Transverse colon (tissue), 4 donors: ENCODE data around the gene DEFB118. TPM values are rescaled to one million over a fixed set of nuclear protein-coding genes. Genes with fewer than 3 reads are reported as not detected.
"Not testable (repeated sequence)": the region's sequence is repeated elsewhere in the genome, so short reads cannot be mapped to it uniquely, and the experiment has no call there.

Experiments
- DNase-seq: peaks from one replicate; pipeline ENCODE4 v3.0.0-alpha.2; 2019
- H3K27ac ChIP-seq, 4 donors: fragments of 200-600 bp; sonication (generic); 2 replicates each; pipeline ENCODE4 v1.5.1; 2016 to 2018; ENCODE audit warnings: inconsistent platforms in 4 of 4
- H3K27me3 ChIP-seq: fragments of 200-600 bp; sonication (generic); 2 replicates; pipeline ENCODE4 v1.5.1; 2017; ENCODE audit warnings: inconsistent platforms
- H3K36me3 ChIP-seq, 4 donors: fragments of 200-600 bp; sonication (generic); 2 replicates each; pipeline ENCODE4 v1.5.1; 2017 to 2019; ENCODE audit warnings: inconsistent platforms in 4 of 4
- H3K4me1 ChIP-seq, 4 donors: fragments of 200-600 bp; sonication (generic); 2 replicates each; pipeline ENCODE4 v1.5.1; 2017 to 2020; ENCODE audit warnings: inconsistent platforms in 4 of 4
- H3K4me3 ChIP-seq, 4 donors: fragments of 200-600 bp; sonication (generic); 1 replicate in 1 of 4; 2 replicates in 3 of 4; pipeline versions ENCODE4 v1.5.1 to v1.6.1; 2017 to 2019; ENCODE audit warnings: inconsistent platforms in 4 of 4
- H3K9me3 ChIP-seq, 2 donors: fragments of 200-600 bp; sonication (generic); 2 replicates each; pipeline ENCODE4 v1.5.1; 2017 to 2019; ENCODE audit warnings: inconsistent platforms in 2 of 2
- CTCF ChIP-seq, 5 experiments: fragments of 200-600 bp in 3 of 5; fragments of 450-650 bp in 2 of 5; sonication (generic) in 3 of 5; IDR thresholded peaks; 1 replicate in 2 of 5; 2 replicates in 3 of 5; pipeline ENCODE4 v1.5.1; 2016 to 2017; ENCODE audit warnings: antibody characterized with exemption in 5 of 5, inconsistent platforms in 3 of 5, mild to moderate bottlenecking in 2 of 5, moderate library complexity in 1 of 5
- EP300 ChIP-seq: sonication (generic); formaldehyde crosslinking; IDR thresholded peaks from one replicate; pipeline ENCODE4 v1.6.1; 2017; ENCODE audit warnings: antibody characterized with exemption, low read depth
- POLR2A ChIP-seq: fragments of 450-650 bp; IDR thresholded peaks from one replicate; pipeline ENCODE4 v1.6.1; 2016; ENCODE audit warnings: antibody characterized with exemption, mild to moderate bottlenecking, moderate library complexity
- POLR2AphosphoS5 ChIP-seq, 3 donors: sonication (generic); formaldehyde crosslinking; IDR thresholded peaks; one replicate each; pipeline ENCODE4 v1.6.1; 2016; ENCODE audit warnings: antibody characterized with exemption in 3 of 3
- WGBS, 2 donors: methylation state at CpG; one replicate each; pipeline ENCODE4 v1.1.5; 2018; ENCODE audit warnings: low coverage in 1 of 2; 5-methylcytosine and 5-hydroxymethylcytosine counted together
- in situ Hi-C, 4 donors: fragments of 200-750 bp; cut with MboI; loops; one replicate each; pipeline versions ENCODE4 v1.15.0 to v1.15.1; 2017; ENCODE audit warnings: low sequenced_read_pairs in 3 of 4, low pct_ligation_motif_present in 1 of 4, low pct_unique_long_range_greater_than_20kb in 1 of 4
- intact Hi-C: fragments of 100-400 bp; cut with DNase I; formaldehyde crosslinking; loops from one replicate; pipeline ENCODE4 v1.15.1; 2023; ENCODE audit warnings: low total_unique reads
- total RNA-seq, 4 donors: library from RNA; depleted of rRNA; stranded (reverse); fragments of >200 nt; gene quantifications; one replicate each; pipeline ENCODE4 v1.1.0, GENCODE V29; 2016

The DEFB118 gene
- total RNA-seq, 4 donors from 2014 or later, result not detected

GRCh38 chr20:31355981-31356380 lies 12.4 kb upstream of the DEFB118 start:
- WGBS, 2 donors, result 50 to 52% methylated on average over 1 of the region's 1 CpG
- no peaks in the 10 kb centered on the region for H3K9me3 ChIP-seq

GRCh38 chr20:31363295-31363694 lies 5.1 kb upstream of the DEFB118 start:
- no peaks in the 10 kb centered on the region for H3K36me3 ChIP-seq
- intact Hi-C loops (no loop called here), in situ Hi-C loops (no loop called here)
- H3K9me3 ChIP-seq, result no peaks in the 10 kb centered on the region
- no peak for DNase-seq
- no peak overlapping the region for H3K27ac ChIP-seq
- no peak overlapping the region for H3K4me3 ChIP-seq
- no peak for TF ChIP-seq POLR2AphosphoS5 (IDR thresholded peaks at IDR 0.05)
- no peak for TF ChIP-seq CTCF (IDR thresholded peaks at IDR 0.05)
- TF ChIP-seq EP300, result no peak
- TF ChIP-seq POLR2A, result no peak
- WGBS, 2 donors, result 58 to 76% methylated on average over 4 of the region's 4 CpGs
- no peaks in the 10 kb centered on the region for H3K27me3 ChIP-seq
- H3K4me1 ChIP-seq, result no peaks in the 10 kb centered on the region

More at GRCh38 chr20:31355981-31356380, 12.4 kb upstream of the DEFB118 start:
- no peak for DNase-seq
- no peaks in the 10 kb centered on the region for H3K27me3 ChIP-seq
- intact Hi-C loops, result no loop called here
- no peak overlapping the region for H3K4me3 ChIP-seq
- no peak for TF ChIP-seq CTCF (IDR thresholded peaks at IDR 0.05)
- TF ChIP-seq EP300, result no peak
- no peak for TF ChIP-seq POLR2AphosphoS5 (IDR thresholded peaks at IDR 0.05)
- no peak for TF ChIP-seq POLR2A
- H3K27ac ChIP-seq, result no peak overlapping the region
- H3K36me3 ChIP-seq, result no peaks in the 10 kb centered on the region
- in situ Hi-C loops, result no loop called here
- H3K4me1 ChIP-seq, result no peaks in the 10 kb centered on the region

- in situ Hi-C loops, result not testable (repeated sequence)
Observed at GRCh38 chr20:31364272-31364671, 4.1 kb upstream of the DEFB118 start.

GRCh38 chr20:31374346-31374745 lies 5.9 kb downstream of the DEFB118 start:
- TF ChIP-seq POLR2AphosphoS5 (IDR thresholded peaks at IDR 0.05) (no peak), EP300 (no peak), CTCF (IDR thresholded peaks at IDR 0.05) (no peak), POLR2A (no peak)
- no peaks in the 10 kb centered on the region for H3K27me3 ChIP-seq
- intact Hi-C loops, result no loop called here
- no peaks in the 10 kb centered on the region for H3K9me3 ChIP-seq
- DNase-seq, result no peak
- no peak overlapping the region for H3K27ac ChIP-seq
- in situ Hi-C loops, result no loop called here
- H3K4me3 ChIP-seq, result no peak overlapping the region
- 71 to 84% methylated on average over 2 of the region's 2 CpGs for WGBS, 2 donors
- H3K36me3 ChIP-seq, result no peaks in the 10 kb centered on the region
- no peaks in the 10 kb centered on the region for H3K4me1 ChIP-seq

More at GRCh38 chr20:31364272-31364671, 4.1 kb upstream of the DEFB118 start:
- intact Hi-C loops, H3K9me3 ChIP-seq, H3K27ac ChIP-seq, H3K27me3 ChIP-seq, H3K4me3 ChIP-seq, H3K36me3 ChIP-seq, DNase-seq, H3K4me1 ChIP-seq: not testable (repeated sequence)
- 60 to 83% methylated on average over 1 to 5 of the region's 5 CpGs for WGBS, 2 donors

GRCh38 chr20:31390490-31390889 lies 22.1 kb downstream of the DEFB118 start, which contains the start of gene DEFB119:
TSS of gene DEFB119 (minus strand) at chr20:31390590. CDS start at chr20:31390483, 107 bp downstream.
- TF ChIP-seq CTCF (IDR thresholded peaks at IDR 0.05) (no peak), EP300 (no peak), POLR2AphosphoS5 (IDR thresholded peaks at IDR 0.05) (no peak), POLR2A (no peak)
- Histone ChIP-seq H3K4me3 (no peak within 1 kb of the TSS), H3K36me3 (no peaks in the 10 kb centered on the region), H3K27ac (no peak within 1 kb of the TSS), H3K27me3 (no peaks in the 10 kb centered on the region), H3K9me3 (no peaks in the 10 kb centered on the region), H3K4me1 (no peaks in the 10 kb centered on the region)
- WGBS, 2 donors, result 58% methylated on average over 1 of the region's 1 CpG; no CpG with 5 or more reads in 1 of the 2 donors
- intact Hi-C loops (no loop called here), in situ Hi-C loops (no loop called here)
- DNase-seq, result no peak
